Measurements from ENCODE around the gene CEACAM8.
"Not testable (repeated sequence)": the region's sequence is repeated elsewhere in the genome, so short reads cannot be mapped to it uniquely, and the experiment has no call there.

CEACAM8 gene

DNA sequence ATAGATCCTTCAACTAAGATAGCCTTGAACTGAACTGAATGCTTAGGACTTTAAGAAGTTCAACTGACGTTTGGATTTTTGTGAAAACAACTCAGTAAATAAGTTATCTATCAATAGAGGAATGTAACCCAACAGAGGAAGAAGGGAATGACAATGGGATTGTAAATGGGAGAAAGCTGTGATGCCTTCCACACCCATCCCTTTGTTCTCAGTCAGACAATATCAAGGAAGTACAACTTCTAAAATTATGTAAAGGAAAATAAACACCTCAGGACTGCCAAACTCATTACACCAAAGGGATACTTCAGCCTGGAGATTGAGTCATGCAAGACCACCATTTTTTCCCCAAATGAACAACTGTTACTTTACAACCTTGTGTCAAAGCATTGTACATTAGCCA lies 21.1 kb downstream of the CEACAM8 start:
- no peak for DNase-seq (ENCODE audit: low read depth)

DNA sequence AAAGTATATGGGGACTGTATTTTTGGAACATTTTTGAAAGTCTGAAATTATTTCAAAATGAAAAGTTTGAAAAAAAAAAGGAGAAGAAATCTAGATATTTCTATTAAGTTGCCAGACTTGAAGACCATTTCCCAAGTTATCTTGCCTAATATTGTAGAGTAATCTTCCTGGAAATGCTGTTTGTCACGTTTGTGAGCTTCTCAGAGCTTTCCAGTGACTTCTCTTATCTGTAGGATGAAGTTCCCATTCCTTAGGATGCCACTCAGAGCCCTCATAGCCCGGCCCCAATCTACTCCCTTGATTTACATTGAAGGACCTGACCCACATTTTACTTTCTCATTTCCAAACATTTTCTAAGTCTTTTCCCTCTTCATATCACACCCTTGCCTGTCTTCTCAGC lies 23.6 kb downstream of the CEACAM8 start:
- DNase-seq (ENCODE audit: low read depth) = no peak

DNA sequence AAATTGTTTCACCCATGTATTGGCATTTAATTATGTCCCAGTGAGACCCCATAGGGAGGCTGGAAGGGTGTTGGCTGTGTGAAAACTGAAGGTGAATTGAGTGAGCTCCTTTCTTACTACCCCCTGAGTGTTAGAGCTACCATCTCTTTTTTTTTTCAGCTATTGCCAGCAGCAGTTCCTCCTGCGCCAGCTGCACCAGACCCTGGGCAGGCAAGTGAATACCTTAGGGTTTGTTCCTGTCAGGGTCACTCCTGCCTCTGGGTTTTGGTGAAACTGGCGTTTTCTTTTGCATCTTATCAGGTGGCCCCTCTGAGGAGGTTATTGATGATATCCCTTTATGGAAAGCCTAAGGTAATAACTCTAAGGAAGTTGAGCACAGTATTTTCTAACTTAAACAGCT lies 25.5 kb downstream of the CEACAM8 start:
- DNase-seq (ENCODE audit: low read depth) = no peak

DNA sequence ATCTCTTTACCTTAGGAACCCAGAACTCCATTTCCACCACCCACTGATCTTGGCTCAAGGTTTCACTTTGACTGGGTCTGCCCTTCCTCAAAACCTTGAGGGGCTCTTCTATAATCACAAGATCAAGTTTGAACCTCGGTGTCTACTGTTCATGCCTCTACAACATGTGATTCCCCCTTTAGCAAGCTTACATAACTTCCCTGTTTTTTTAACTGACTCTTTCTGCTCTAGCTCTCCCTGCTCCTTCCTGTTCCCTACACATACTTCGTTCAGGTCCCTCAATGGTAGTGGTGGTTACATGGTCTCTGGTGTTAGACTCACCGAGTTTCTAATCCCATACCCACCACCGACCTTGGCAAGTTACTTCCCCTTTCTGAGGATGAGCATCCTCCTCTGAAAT lies 26.7 kb downstream of the CEACAM8 start:
- no peak for DNase-seq (ENCODE audit: low read depth)

DNA sequence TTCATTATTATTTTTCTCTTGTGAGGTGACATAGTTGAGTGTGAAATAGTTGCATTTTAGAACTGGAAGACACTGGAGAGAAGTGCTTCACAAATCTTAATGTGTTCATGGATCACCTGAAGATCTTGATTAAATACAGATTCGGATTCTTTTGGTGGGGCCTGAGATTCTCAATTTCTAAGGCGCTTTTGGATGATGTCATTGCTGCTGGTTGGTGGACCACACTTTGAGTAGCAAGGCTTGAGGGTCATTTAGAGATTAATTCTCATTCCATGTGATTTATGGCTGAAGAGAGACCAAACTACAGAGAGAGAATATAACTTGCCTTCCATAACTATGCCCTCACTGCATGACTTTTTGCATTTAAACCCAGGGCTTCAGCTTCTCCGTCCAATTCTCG lies 27.2 kb downstream of the CEACAM8 start:
- DNase-seq (ENCODE audit: low read depth) = no peak

DNA sequence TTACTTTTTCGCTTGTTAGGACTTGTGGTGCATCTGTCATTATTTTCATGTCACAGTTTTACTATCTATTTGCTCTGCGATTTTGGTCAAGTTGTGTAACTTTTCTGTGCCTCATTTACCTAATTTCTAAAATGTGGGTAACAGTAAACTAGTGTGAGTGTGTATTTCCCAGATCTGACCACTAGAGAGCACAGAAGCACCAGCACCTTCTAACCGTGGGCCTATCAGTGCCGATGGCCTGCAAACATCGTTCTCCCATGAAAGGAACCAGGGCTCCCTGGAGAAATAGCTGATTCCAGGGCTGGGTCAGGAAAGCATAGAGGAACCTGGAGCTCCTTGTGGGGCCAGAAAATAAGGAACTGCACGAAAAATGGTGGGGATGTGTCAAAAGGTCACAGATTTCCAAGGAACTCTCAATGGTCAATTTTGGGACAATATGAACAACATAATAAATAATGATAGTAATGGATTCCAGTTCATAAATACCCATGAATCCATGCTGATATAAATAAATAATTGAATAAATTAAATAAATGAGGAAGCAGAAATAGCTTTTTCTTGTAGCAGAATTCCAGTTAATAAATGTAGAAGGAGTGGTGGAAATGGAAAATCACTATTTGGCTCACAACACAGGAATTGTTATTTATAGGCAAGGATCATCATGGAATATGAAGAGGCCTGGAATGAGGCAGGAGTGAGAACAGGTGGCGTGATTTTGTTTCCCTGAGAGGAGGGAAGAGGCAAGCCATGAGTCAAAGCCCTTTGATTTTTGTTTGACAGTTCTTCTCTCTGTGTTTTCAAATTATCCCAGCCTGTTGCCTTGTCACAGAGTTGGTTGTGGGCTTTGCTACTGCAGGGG lies 31.1 kb downstream of the CEACAM8 start:
- peak; percentile 23 for DNase-seq (ENCODE audit: low read depth)

DNA sequence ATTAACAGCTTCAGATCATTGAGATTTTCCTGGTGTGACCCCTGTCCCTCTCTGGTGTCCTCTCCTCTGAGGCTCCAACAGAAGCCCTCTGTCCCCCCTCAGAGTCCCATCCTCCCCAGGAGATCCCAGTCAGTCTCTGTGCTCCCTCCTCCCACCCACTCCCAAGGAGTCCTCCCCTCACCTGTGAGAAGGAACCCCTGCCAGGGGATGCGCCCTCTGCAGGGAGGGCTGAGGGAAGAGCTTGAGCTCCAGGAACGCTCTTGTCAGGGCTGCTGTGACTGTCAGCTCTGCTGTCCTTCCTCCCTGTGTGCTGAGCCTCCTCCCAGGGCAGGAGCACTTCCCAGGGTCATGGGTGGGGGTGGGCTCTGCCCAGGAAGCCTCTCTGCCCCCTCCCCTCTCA lies 33.2 kb downstream of the CEACAM8 start:
- DNase-seq (ENCODE audit: low read depth) = no peak

DNA sequence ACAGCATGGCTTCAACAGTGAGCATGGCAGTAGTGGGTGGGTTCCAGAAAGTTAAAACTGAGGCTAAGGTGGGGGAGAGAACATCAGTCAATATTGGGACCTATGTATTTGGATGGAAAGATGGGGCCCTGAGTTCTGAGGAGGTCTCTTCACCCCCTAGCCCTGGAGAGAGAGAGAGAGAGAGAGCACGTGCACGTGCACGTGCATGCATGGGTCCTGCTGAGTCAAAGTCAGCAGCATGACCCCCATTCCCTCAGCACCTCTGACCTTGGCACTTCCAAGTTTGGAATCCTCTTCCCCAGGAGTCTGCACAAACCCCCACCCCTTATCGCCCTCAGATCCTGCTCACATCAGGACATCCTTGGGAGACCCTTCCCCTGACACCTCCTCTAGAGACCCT lies 34.0 kb downstream of the CEACAM8 start:
- no peak for DNase-seq (ENCODE audit: low read depth)

DNA sequence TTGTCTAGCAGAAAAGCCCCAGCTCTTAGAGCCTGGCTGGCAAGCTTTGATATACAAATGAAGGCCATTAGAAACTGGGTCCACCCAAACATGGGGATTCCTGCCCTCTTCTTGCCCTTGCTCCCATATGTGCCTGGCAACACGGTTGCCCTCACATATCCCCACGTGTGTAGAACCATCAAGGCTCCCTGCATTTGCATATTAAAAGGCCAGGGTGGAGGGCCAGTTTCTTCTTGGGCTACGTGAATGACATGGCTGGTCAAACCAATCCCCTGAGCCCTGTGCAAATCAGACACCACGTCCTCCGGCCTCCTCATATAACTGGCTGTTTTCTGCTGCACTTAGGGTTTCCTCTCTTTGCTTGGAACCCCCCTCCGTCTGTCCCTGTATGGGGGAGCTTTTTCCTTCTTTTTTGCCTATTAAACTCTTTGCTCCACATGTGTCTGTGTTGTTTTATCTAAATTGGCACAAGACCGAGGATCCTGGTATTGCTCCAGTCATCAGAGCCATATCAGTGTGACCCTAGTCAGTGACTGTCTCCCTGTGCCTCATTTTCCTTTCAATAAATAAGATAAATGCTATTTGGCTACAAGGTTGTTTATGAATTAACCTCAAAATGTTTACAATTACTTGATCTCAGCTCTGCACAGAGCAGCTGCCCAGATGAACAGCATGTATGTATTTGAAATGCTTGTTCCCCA lies 36.1 kb downstream of the CEACAM8 start:
- DNase-seq (ENCODE audit: low read depth) = no peak

DNA sequence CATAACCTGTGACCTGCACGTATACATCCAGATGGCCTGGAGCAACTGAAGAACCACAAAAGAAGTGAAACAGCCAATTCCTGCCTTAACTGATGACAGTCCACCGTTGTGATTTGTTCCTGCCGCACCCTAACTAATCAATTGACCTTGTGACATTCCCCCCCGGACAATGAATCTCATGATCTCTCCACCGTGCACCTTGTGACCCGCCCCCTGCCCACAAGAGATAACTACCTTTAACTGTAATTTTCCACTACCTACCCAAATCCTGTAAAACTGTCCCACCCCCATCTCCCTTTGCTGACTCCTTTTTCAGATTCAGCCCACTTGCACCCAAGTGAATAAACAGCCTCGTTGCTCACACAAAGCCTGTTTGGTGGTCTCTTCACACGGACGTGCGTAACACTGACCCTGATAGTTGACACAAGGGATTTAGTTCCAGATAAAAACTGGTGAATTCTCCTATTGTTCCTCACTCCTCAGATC lies 37.3 kb downstream of the CEACAM8 start:
- not testable (repeated sequence) for DNase-seq (ENCODE audit: low read depth)

DNA sequence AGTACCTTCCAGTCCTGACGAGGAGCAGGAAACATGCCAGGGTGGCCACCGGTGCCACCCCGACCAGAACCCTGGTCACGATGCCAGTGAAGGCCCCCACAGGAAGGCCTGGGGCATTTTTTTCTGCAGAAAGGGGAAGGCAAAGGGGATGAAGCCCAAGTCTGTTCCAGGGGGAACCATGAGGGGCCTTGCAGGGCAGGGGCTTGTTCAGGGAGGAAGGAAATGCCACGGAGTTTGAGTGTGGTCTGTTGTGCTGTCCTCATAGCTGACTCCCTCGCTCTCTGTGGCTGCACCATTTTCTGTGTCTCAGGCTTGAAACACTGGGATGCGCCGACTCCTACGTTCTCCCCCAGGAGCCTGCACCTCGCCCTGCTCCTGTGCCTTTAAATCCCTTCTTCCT lies 38.9 kb downstream of the CEACAM8 start:
- no peak for DNase-seq (ENCODE audit: low read depth)

DNA sequence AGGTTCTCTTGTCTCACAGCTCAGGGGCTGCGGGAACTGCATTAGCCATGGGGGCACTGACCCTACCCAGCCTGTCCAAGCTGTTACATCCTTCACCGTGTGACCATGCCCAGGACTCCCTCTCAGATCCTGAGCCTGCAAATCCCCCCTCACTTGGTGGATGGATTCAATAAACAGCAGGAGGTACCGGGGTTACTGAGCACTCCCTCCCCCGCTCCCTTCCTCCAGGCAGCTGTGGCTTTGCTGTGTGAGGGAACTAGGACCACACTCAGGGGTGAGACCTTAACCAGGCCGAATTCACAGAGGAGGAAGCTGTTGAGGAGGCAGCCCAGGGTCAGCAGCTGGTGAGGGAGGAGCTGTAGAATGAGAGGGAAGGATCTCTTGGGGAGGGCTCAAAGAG lies 39.4 kb downstream of the CEACAM8 start:
- DNase-seq (ENCODE audit: low read depth) = no peak

DNA sequence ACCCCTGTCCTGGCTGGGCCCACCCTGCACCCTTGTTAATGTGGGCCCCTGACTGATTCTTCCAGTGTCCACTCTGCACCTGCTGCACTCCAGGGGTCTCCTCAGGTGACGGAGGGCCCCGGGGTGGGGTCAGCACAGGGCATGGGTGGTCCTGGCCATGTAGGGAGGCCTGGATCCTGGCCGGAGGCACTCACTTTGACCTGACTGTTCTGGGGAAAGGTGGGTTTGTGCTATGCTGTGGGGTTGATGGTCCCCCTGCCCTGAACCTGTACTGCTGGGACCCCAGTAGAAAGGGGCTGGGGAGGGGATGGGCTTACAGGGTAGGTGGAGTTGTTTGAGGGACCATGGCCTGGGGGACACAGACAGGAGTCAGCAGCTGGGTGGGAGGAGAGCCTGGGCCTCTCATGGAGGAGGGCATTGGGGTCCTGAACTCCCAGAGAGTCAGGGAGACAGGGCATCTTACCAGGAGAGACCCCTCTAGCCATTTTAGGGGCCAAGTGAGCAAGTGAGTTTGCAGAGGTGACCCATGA lies 40.6 kb downstream of the CEACAM8 start:
- no peak for DNase-seq (ENCODE audit: low read depth)

DNA sequence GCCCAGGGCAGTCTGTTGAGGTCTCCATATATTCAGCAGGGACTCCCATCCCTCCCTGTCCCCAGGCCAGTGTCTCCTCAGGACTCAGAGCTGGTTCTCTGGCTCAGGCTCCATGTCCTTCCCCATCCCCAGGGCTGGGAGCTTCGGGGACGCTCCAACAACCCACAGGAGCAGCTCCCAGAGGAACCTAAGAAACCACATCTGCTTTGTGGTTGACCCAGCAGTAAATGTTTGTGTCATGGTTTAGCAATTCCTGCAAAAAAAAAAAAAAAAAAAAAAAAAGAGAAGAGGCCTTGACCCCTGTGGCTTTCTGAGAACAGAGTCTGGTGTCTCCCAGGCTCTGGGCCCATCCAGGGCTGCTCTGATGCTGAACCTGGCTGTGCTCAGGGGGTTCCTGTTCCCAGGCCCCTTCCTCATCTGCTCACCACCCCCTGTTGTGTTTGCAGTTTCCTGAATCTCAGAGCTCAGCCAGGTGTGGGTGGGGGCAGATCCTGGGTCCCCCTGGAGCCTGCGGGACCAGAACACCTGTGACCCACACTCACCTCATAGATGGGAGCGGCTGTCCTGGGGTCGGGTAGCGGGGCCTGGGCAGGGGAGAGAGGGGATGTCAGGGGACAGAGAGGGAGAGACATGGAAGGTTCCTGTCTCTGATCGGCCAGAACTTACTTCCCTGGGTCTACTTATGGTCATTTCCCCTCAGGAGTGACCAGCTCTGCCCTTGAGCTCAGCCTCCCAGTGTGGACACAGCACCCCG lies 41.3 kb downstream of the CEACAM8 start:
- peak; percentile 33 for DNase-seq (ENCODE audit: low read depth)

DNA sequence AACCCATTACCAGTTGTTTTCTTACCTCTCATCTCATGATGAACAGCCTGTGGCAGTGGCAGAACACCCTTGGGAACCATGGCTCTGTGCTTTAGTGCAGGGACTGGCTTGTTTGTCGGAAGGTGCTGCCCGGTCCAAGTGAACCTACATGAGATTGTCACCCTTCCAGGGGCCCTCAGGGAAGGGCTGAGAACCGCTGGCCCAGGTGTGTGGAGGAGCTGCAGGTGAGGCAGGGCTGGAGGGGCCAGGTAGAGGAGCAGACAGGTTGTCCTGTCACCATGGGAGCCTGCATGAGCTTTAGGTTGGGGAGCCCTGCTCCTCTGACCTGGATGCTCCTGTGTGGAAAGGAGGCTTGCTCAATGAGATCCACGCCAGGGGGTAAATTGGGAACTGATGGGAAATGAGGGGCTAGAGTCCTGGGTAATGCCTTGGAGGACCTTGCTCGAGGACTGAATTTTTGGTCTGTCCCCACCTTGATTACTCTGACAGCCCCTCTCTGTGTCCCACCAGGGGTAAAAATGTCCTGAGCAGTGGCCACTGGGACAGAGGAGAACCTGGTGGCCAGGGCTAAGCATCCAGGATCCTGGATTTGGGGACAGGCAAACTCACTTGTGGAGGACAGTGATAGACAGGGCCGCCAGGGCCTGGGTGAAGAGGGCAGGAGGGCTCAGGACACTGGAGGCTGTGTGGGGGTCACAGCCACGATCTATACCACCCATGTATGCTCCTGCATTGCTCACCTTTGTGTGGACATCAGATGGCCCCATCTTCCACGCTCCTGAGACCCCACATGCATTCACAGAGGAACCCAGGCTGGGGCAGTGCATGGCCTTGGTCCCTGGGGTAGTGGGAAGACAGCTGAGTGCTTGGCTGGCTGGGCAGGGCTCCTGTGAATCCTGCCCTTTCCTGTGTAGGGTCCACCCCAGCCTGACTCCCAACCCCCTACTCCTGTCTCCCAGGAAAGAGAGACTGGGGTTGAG lies 42.3 kb downstream of the CEACAM8 start:
- no peak for DNase-seq (ENCODE audit: low read depth)

DNA sequence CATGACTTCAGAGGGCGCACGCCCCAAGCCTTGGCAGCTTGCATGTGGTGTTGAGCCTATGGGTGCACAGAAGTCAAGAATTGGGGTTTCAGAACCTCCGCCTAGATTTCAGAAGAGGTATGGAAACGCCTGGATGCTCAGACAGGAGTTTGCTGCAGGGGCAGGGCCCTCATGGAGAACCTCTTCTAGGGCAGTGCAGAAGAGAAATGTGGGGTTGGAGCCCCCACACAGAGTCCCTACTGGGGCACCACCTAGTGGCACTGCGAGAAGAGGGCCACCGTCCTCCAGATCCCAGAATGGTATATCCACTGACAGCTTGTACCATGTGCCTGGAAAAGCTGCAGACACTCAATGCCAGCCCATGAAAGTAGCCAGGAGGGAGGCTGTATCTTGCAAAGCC lies 44.2 kb downstream of the CEACAM8 start:
- not testable (repeated sequence) for DNase-seq (ENCODE audit: low read depth)

DNA sequence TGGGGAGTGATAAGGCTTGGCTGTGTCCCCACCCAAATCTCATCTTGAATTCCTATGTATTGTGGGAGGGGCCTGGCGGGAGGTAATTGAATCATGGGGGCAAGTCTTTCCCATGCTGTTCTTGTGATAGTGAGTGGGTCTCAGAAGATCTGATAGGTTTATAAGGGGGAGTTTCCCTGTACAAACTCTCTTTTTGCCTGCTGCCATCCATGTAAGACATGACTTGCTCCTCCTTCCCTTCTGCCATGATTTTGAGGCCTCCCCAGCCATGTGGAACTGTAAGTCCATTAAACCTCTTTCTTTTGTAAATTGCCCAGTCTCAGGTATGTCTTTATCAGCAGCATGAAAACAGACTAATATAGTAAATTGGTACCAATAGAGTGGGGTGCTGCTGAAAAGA lies 45.7 kb downstream of the CEACAM8 start:
- not testable (repeated sequence) for DNase-seq (ENCODE audit: low read depth)

DNA sequence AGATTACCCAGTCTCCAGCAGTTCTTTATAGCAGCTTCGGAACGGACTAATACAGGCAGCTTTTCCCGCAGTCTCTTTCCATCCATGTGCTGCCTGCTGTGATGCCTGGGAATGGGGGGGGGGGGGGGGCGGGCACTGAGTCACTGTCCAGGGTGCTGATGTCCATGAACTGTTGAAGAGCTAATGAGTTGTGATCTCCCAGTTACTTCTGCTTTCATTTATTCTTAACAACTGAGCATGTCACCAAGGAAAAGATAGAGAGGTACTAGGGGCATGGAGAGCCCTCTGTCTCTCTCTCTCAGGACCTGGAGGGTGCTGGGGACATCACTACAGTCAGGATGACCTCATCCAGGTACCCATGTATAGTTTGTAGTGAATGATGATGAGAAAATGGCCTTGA lies 46.2 kb downstream of the CEACAM8 start:
- DNase-seq (ENCODE audit: low read depth) = no peak

DNA sequence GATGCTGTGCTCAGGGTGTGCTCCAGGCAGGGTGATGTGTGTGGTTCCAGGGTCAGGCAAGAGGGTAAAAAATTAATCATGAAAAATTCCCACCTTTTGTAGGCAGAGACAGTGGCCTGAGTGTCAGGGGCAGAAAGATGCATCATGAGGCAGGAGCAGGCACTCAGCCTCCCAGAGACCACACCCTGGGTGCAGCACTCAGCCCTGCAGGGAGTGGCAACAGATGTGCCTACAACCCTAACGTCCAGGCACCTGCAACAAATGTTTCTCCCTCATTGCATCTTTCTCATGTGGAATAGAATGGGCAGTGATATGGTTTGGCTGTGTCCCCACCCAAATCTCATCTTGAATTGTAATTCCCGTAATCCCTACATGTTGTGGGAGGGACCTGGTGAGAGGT lies 46.8 kb downstream of the CEACAM8 start:
- DNase-seq (ENCODE audit: low read depth) = no peak

DNA sequence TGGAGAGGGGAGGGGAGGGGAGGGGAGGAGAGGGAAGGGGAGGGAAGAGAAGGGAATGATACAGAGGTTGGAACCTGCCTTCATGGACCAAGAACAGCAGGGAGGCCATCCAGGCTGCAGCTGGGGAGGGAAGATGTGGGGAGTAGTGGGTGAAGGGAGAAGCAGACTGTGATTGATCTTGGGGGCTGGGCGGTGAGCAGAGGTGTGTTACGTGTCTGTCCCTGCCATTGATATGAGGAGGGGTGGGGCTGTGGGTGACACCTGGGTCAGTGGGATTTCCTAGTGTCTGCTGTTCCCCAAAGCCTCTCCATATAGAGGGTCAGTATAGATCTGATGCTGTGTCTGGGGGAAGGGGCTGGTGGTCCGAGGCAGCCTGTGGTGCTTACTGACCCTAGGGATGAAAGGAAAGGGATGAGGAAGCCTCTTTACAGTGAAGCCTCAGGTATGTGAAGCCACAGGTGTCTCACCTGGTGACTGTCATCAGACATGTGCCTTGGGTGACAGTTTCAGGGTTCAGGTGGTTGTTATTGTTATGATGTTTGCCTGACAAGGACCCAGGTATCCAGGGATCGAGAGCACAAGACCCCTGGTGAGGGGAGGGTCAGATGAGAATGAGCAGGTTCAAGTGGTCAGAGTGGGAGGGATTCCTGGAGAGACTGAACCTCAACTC lies 47.8 kb downstream of the CEACAM8 start:
- DNase-seq (ENCODE audit: low read depth) = no peak

DNA sequence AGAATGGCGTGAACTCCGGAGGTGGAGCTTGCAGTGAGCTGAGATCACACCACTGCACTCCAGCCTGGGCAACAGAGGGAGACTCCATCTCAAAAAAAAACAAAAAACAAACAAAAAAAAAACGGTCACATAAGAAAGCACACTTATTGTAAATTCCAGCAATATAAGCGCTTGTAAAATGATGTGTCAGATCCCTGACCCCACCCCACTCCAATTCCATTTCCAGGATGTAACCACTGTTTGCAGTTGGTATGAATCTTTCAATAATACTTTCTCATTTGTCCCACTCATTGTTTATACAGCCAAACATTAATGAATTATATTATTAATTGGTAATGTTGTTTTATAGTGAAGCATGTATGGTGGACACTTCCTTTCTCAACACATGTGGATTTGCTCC lies 50.6 kb downstream of the CEACAM8 start:
- DNase-seq (ENCODE audit: low read depth) = no peak

Measured in HS-5 (cell line).